Natural killer cell (primary cell): ENCODE data around the gene RAPGEF4. TPM values are rescaled to one million over a fixed set of nuclear protein-coding genes. Genes with fewer than 3 reads are reported as not detected.
A peak's percentile ranks its signal among the peaks of the same experiment; 100 is the strongest.

Experiments
- ATAC-seq, 3 donors: fragments of 150-1000 bp in 2 of 3; fragments of 200-7000 bp in 1 of 3; cut with Tn5 transposase; 1 replicate in 1 of 3; 2 replicates in 2 of 3; pipeline ENCODE4 v1.10.0; 2021; ENCODE audit warnings: mild to moderate bottlenecking in 2 of 3, moderate library complexity in 2 of 3
- DNase-seq, 2 donors: peaks; one replicate each; pipeline versions ENCODE4 v3.0.0 to v3.0.0-alpha.2; 2013 to 2021; ENCODE audit warnings: mixed read lengths in 1 of 2
- H3K27ac ChIP-seq: one replicate; pipeline ENCODE4 v1.5.1; 2013; ENCODE audit warnings: mild to moderate bottlenecking, low read length
- H3K27me3 ChIP-seq: one replicate; pipeline ENCODE4 v1.6.1; 2013; ENCODE audit warnings: low read length; ENCODE audit not compliant: control insufficient read depth, insufficient read depth
- H3K36me3 ChIP-seq: one replicate; pipeline ENCODE4 v1.6.1; 2013; ENCODE audit warnings: low read length; ENCODE audit not compliant: control insufficient read depth, insufficient read depth
- H3K4me1 ChIP-seq: one replicate; pipeline ENCODE4 v1.6.1; 2013; ENCODE audit warnings: low read length; ENCODE audit not compliant: control insufficient read depth, insufficient read depth
- H3K4me3 ChIP-seq: one replicate; pipeline ENCODE4 v1.5.1; 2013; ENCODE audit warnings: low read length
- H3K9me3 ChIP-seq: one replicate; pipeline ENCODE4 v1.6.1; 2013; ENCODE audit warnings: low read length; ENCODE audit not compliant: control insufficient read depth, insufficient read depth
- H3K27ac Mint-ChIP-seq, 2 donors: one replicate each; pipeline ENCODE4 v1.8.0; 2022; ENCODE audit warnings: mild to moderate bottlenecking in 2 of 2, mixed read lengths in 2 of 2, moderate library complexity in 1 of 2
- H3K27me3 Mint-ChIP-seq, 2 donors: one replicate each; pipeline ENCODE4 v1.8.0; 2022; ENCODE audit warnings: low read depth in 2 of 2, mixed read lengths in 2 of 2
- H3K36me3 Mint-ChIP-seq: one replicate; pipeline ENCODE4 v1.8.0; 2022; ENCODE audit warnings: mixed read lengths
- H3K4me1 Mint-ChIP-seq, 2 donors: one replicate each; pipeline ENCODE4 v1.8.0; 2022; ENCODE audit warnings: mixed read lengths in 2 of 2
- H3K4me3 Mint-ChIP-seq: one replicate; pipeline ENCODE4 v1.8.0; 2022; ENCODE audit warnings: mild to moderate bottlenecking, moderate library complexity, mixed read lengths
- H3K9me3 Mint-ChIP-seq, 2 donors: one replicate each; pipeline ENCODE4 v1.8.0; 2022; ENCODE audit warnings: mixed read lengths in 2 of 2
- WGBS: methylation state at CpG from one replicate; pipeline ENCODE4 v1.1.7; 2013; ENCODE audit warnings: missing lambda C conversion rate; ENCODE audit not compliant: insufficient coverage; 5-methylcytosine and 5-hydroxymethylcytosine counted together
- intact Hi-C: fragments of 100-400 bp; cut with micrococcal nuclease; formaldehyde crosslinking; loops from one replicate; pipeline ENCODE4 v1.14.2; 2022
- total RNA-seq, 4 donors: library from RNA; stranded (reverse); fragments of 120-200 nt in 1 of 4; gene quantifications; one replicate each; pipeline versions ENCODE4 v1.2.3 to v1.2.4, GENCODE V29; 2013 to 2022
- TF ChIP-seq, protein P1 (sequence below): fragments of 200-600 bp; IDR thresholded peaks from one replicate; pipeline ENCODE4 v1.8.0; 2022; ENCODE audit warnings: antibody characterized with exemption

Gene RAPGEF4
- total RNA-seq, 3 donors from 2014 or later (not counting 1 experiment from before 2014, with no cell fraction given) = 0.50 TPM; not detected in 2

DNA sequence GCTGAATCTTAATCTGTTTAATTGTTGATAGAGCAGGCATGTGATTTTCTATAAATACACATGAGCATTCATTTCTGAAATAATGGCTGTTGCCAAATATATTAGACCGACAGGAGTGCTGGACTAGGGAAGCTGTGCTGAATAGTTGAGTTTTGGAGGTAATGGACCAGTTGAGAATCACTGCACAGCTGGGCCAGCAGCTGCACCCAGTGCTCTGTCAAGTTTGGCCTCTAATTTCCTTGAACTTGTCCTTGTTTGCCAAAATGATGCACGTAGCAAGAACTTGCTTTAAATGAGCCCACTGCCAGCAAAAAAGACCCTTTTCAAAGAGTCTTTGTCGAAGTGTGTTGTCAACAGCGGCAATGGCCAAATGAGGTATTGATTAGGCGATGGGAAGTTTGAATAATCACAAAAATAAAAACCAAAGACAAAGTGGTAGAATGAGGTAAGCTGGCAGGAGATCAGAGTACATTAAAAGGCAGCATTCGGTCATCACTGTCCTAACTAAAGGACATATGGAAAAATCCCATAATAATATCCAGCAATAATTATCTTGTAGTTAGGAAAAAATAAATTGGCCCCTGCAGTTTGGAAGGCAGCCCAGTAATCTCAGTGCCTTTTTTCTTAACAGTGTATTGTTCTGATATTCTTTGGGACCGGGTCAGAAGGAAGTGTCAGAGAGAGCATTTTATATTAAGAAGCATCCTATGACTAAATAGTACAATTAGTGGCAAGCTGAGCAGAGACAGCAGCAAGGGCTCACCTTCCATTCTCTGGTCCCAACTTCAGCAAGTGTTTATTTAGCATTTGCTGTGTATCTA is 126.2 kb downstream of the RAPGEF4 start:
- ATAC-seq (no peak), DNase-seq (no peak)
- H3K9me3 ChIP-seq = no peaks in the 10 kb centered on the region
- H3K36me3 ChIP-seq = no peaks in the 10 kb centered on the region
- WGBS = 79% methylated on average over 6 of the region's 7 CpGs
- H3K4me1 ChIP-seq = no peaks in the 10 kb centered on the region
- TF ChIP-seq, protein P1, sequence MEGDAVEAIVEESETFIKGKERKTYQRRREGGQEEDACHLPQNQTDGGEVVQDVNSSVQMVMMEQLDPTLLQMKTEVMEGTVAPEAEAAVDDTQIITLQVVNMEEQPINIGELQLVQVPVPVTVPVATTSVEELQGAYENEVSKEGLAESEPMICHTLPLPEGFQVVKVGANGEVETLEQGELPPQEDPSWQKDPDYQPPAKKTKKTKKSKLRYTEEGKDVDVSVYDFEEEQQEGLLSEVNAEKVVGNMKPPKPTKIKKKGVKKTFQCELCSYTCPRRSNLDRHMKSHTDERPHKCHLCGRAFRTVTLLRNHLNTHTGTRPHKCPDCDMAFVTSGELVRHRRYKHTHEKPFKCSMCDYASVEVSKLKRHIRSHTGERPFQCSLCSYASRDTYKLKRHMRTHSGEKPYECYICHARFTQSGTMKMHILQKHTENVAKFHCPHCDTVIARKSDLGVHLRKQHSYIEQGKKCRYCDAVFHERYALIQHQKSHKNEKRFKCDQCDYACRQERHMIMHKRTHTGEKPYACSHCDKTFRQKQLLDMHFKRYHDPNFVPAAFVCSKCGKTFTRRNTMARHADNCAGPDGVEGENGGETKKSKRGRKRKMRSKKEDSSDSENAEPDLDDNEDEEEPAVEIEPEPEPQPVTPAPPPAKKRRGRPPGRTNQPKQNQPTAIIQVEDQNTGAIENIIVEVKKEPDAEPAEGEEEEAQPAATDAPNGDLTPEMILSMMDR = no peak
- Mint-ChIP-seq H3K27me3 (peaks cover 0 to 15% of the 10 kb centered on the region in 2 donors), H3K9me3 (no peaks in the 10 kb centered on the region), H3K4me3 (no peak overlapping the region), H3K36me3 (no peaks in the 10 kb centered on the region), H3K27ac (no peak overlapping the region), H3K4me1 (no peaks in the 10 kb centered on the region)
- no peak overlapping the region for H3K4me3 ChIP-seq
- intact Hi-C loops = no loop called here
- no peak overlapping the region for H3K27ac ChIP-seq
- H3K27me3 ChIP-seq = no peaks in the 10 kb centered on the region

DNA sequence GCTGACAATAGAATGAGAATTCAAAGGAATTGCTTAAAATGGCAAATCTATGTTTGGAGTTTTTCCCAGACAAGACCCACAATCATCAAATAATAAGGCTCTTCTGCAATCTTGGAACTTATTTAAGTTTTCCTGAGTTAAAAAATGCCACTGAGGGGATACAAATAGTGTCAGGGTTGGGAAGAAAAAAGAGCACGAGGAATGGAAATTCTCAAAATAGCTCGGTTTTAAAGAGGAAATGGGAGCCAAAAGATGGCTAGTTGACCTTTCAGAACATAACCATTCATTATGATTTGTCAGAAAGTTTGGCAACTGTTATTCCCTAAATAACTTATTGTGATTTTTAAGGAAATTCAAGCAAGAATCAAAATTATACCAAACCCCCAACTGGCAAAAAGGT is 127.7 kb downstream of the RAPGEF4 start:
- intact Hi-C loops = no loop called here
- H3K27ac Mint-ChIP-seq = no peak overlapping the region
- ATAC-seq (no peak), DNase-seq (no peak)
- Histone ChIP-seq H3K4me1 (no peaks in the 10 kb centered on the region), H3K27me3 (no peaks in the 10 kb centered on the region), H3K4me3 (no peak overlapping the region), H3K9me3 (no peaks in the 10 kb centered on the region), H3K27ac (no peak overlapping the region), H3K36me3 (no peaks in the 10 kb centered on the region)
- H3K27me3 Mint-ChIP-seq = peaks cover 0 to 15% of the 10 kb centered on the region in 2 donors
- no peaks in the 10 kb centered on the region for H3K4me1 Mint-ChIP-seq
- 56% methylated on average over 1 of the region's 2 CpGs for WGBS
- H3K36me3 Mint-ChIP-seq = no peaks in the 10 kb centered on the region
- no peaks in the 10 kb centered on the region for H3K9me3 Mint-ChIP-seq
- no peak overlapping the region for H3K4me3 Mint-ChIP-seq
- TF ChIP-seq, protein P1 = no peak

DNA sequence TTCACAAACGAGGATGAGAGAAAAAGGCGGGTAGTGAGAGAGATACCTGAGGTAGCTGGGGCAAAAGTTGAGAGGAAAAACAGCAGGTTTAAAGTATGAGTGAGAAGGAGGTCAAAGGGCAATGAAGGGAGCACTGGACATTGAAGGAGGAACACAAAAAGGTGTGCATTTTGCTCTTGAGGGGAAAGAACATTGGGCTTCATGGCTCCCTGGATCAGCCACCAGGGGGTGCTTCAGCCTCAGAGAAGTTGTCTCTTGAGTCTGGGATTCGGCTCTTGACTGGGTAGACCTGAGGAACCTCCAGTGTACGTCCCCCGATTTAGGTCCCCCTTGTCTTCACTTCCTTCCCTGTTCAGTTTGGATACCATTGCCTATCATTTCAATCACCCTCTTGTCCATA is 128.5 kb downstream of the RAPGEF4 start:
- no peaks in the 10 kb centered on the region for H3K4me1 ChIP-seq
- H3K27me3 ChIP-seq = no peaks in the 10 kb centered on the region
- intact Hi-C loops = no loop called here
- peaks cover 0 to 15% of the 10 kb centered on the region in 2 donors for H3K27me3 Mint-ChIP-seq
- 58% methylated on average over 5 of the region's 5 CpGs for WGBS
- no peaks in the 10 kb centered on the region for H3K9me3 ChIP-seq
- H3K4me1 Mint-ChIP-seq = no peaks in the 10 kb centered on the region
- no peak overlapping the region for H3K4me3 ChIP-seq
- TF ChIP-seq, protein P1 = no peak
- no peaks in the 10 kb centered on the region for H3K9me3 Mint-ChIP-seq
- ATAC-seq = no peak
- no peak overlapping the region for H3K4me3 Mint-ChIP-seq
- no peaks in the 10 kb centered on the region for H3K36me3 Mint-ChIP-seq
- H3K27ac ChIP-seq = no peak overlapping the region
- DNase-seq = peak in 1 of 2 donors; percentile 66
- H3K36me3 ChIP-seq = no peaks in the 10 kb centered on the region
- H3K27ac Mint-ChIP-seq = no peak overlapping the region
